Hematopoietic multipotent progenitor cell (in vitro differentiated cells): Measurements from ENCODE around the gene CSTPP1. TPM values are rescaled to one million over a fixed set of nuclear protein-coding genes. Genes with fewer than 3 reads are reported as not detected.
A peak's percentile ranks its signal among the peaks of the same experiment; 100 is the strongest.
"Not testable (repeated sequence)": the region's sequence is repeated elsewhere in the genome, so short reads cannot be mapped to it uniquely, and the experiment has no call there.

Source experiments
- DNase-seq, 3 donors: peaks; one replicate each; pipeline ENCODE4 v3.0.0-alpha.2; 2011 to 2015; ENCODE audit warnings: low read depth in 2 of 3, low spot score in 2 of 3
- small RNA-seq: library from RNA; depleted of rRNA; stranded (forward); fragments of <200 nt; gene quantifications from one replicate; pipeline ENCODE3, GENCODE V24; 2012
- total RNA-seq: library from RNA; depleted of rRNA; stranded (reverse); fragments of >200 nt; gene quantifications from one replicate; pipeline ENCODE4 v1.2.3, GENCODE V29; 2012

The CSTPP1 gene
- total RNA-seq, 1 donor, result 52.8 TPM

DNA sequence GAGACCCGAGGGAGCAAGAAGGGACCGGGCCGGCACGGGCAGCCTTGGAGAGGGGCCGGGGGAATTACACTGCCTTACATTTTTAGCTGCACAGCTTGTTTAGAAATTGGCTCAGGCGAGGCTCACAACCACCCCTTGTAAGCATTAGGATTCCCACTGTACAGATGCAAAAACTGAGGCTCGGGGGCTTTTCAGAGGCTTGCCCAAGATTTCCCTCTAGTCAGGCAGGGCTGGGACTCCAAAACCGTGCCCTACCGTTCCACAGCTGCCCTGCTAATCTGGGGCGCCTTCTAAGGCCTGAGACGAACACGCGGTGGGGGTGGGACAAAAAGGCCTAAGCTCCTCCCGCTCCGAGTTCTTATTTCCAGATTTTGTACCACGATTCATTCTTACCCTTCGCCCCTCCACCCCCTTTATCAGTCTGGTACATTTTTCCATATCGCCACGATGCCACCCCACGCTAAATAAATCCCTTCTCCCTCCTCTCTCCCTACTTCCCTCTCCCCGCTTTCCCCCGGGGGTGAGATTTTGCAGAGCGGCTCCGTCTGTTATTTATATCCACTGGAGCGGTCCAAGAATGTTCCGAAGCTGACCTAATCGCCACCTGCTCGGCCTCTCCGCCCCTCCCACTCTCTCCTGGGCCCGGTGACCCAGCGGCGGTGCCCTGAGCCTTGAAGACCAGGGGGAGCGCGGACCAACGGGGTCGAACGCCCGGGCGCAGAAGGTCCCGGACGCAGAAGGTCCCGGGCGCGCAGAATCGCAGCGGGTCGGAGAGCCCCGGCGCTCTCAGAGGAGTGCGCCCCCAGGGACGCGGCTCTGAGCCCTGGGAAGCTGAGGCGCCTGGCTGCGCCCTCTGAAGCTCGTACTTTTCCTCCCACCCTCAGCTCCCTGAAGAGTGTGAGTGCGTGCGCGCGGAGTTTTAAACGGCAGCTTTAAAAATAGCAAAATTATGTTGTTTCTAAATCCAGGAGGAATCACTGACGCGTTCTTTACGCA lies 250.4 kb downstream of the CSTPP1 start:
- peak in 1 of 3 donors; percentile 62 for DNase-seq

DNA sequence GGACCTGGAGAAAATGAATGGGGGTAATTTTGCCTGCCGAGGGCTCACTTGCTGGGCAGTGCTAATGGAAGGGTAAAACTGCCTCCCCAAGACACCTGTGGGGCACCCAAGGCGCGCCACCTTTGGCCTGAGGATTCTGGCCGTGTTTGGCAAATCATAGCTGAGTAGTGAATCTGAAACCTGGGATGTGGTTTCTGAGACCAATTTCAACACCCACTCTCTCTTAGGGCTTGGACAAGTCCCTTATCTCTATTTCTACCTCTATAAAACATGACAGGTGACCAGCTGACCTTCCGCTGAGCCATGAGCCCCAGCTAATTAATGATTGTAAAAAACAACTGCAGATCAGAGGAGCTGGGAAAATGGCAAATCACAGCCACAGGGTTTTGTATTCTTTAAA lies 251.2 kb downstream of the CSTPP1 start:
- no peak for DNase-seq

DNA sequence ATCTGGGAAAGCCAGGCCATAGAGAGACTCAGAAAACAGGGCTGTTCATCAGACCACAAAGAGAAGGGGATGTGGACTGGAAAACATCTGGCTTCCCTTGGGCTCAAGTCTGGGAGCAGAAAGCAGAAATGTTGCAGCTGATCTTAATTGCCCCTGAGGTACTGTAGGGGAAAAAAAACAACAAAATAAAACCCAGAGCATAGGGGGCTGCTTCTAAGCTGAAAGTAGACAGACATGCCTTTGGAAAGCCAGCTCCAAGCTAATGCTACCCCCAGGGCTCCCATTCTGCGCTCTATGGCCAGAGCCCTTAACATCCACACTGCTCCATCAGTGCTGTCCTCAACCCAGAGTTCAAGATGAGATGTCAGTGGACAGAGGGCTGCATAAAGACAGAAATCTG lies 251.7 kb downstream of the CSTPP1 start:
- DNase-seq, result no peak

DNA sequence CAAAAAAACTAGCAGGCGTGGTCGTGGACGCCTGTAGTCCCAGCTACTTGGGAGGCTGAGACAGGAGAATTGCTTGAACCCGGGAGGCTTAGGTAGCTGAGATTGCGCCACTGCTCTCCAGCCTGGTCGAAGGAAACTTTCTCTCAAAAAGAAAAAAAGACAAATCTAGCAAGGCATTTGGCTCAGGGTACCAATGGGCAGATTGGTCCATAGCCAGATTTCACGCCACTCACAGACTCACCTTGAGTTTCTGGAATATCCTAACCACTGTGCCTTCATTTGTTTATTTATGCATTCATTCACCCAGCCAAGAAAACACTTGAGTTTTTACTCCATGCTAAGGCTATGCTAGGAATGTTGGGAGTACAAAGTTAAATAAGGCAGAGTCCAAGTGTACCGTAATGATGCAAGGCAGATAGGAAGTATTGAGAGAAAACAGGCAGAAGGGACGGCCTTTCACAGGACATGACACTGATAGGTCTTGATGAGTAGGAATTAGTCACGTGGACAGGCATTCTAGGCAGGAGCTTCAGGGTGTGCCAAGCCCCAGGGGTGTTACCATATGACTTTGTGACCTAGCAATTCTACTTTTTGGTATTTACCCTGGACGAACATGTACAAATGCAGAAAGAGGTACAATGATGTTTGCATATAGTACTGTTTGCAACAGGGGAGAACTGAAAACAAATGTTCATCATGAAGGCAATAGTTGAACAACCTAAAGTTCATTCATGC lies 252.7 kb downstream of the CSTPP1 start:
- DNase-seq, result no peak

- DNase-seq, result not testable (repeated sequence)
These were observed 254.6 kb downstream of the CSTPP1 start for GRCh38 chr11:47191137-47191536.

- no peak for DNase-seq
These were observed 255.6 kb downstream of the CSTPP1 start for GRCh38 chr11:47192111-47192510.

- DNase-seq, result not testable (repeated sequence)
These were observed 261.6 kb downstream of the CSTPP1 start for GRCh38 chr11:47198161-47198560.

DNA sequence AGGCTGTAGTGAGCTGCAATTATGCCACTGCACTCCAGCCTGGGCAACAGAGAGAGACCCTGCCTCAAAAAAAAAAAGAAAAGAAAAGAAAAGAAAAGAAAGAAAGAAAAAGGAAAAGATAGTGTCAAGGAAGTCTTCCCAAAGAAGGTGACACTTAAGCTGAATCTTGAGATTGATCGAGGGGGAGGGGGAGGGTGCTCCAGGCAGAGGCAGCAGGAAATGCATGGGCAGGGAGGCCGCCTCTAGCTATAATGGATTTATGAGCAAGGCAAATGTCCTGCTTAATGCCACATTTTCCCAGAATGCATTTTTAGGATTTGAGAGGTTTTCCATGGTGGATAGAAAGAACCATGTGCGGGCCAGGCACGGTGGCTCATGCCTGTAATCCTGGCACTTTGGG lies 264.5 kb downstream of the CSTPP1 start:
- no peak for DNase-seq

GRCh38 chr11:47202576-47202975 lies 266.0 kb downstream of the CSTPP1 start:
- DNase-seq, result no peak

- DNase-seq, result no peak
These were observed 268.1 kb downstream of the CSTPP1 start for GRCh38 chr11:47204637-47204989.

DNA sequence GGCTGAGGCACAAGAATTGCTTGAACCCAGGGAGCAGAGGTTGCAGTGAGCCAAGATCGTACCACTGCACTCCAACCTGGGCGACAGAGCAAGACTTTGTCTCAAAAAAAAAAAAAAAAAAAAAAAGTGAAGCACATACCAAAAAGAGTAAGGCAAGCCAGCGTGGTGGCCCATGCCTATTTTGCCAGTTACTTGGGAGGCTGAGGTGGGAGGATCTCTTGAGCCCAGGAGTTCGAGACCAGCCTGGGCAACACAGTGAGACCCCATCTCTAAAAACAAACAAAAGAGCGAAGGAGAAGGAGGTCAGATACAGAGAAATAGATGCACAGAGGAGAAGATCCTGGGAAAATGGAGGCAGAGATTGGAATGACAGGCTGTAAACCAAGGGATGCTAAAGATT lies 270.0 kb downstream of the CSTPP1 start:
- DNase-seq, result not testable (repeated sequence)

DNA sequence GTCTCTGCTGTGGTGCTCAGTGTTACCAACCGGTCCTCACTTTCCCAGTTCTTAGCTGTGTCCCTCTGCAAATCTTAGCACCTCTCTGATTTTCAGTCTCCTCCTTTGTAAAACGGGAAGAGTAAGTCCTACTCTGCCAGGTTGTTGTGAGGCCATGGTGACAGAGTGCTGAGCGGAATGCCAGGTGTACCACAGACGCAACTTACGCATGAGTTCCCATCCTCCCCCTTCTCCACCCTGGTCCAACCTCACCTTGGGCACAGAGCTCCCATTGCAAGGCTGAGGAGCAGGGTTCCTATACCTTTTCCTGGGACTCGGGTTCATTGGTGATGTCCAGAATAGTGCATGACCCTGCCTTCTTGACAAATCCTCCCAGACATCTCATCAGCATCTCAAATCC lies 270.9 kb downstream of the CSTPP1 start:
- DNase-seq, result no peak

GRCh38 chr11:47208008-47208552 lies 271.5 kb downstream of the CSTPP1 start:
- not testable (repeated sequence) for DNase-seq

GRCh38 chr11:47208628-47209027 lies 272.1 kb downstream of the CSTPP1 start:
- no peak for DNase-seq

Small RNAs within 50 kb of the gene (small RNA-seq; reads per million reads assigned to genes)
- not detected for gene MIR6745

Other genes starting within 250 kb of the CSTPP1 start
- 50.4 TPM for gene ARHGAP1, start 236.1 kb upstream of the CSTPP1 start, total RNA-seq
- 11.6 TPM for gene ZNF408, start 235.7 kb upstream of the CSTPP1 start, total RNA-seq
- under 0.01 TPM for gene F2, start 217.5 kb upstream of the CSTPP1 start, total RNA-seq
- gene CKAP5, start 90.5 kb upstream of the CSTPP1 start, total RNA-seq, result 24.2 TPM
- gene LRP4, start 18.2 kb upstream of the CSTPP1 start, total RNA-seq, result 7.5 TPM
- 276 TPM for gene ARFGAP2, start 240.1 kb downstream of the CSTPP1 start, total RNA-seq
- gene PACSIN3, start 249.7 kb downstream of the CSTPP1 start, total RNA-seq, result 1.9 TPM